Psoas muscle (tissue), 8 donors: Measurements from ENCODE around the gene BCAS1. TPM values are rescaled to one million over a fixed set of nuclear protein-coding genes. Genes with fewer than 3 reads are reported as not detected.

Experiments used
- ATAC-seq, 4 donors: fragments of 200-7000 bp; cut with Tn5 transposase; one replicate each; pipeline ENCODE4 v1.9.1; 2020; ENCODE audit warnings: moderate library complexity in 3 of 4, mild to moderate bottlenecking in 2 of 4
- DNase-seq, 2 donors: peaks; one replicate each; pipeline ENCODE4 v3.0.0-alpha.2; 2020
- H3K27ac ChIP-seq: fragments of 200-600 bp; one replicate; pipeline ENCODE4 v1.8.0; 2022
- H3K27me3 ChIP-seq, 3 donors: fragments of 200-600 bp in 1 of 3; one replicate each; pipeline versions ENCODE4 v1.6.1 to v1.8.0; 2013 to 2022; ENCODE audit warnings: low read length in 2 of 3, mild to moderate bottlenecking in 2 of 3, moderate library complexity in 1 of 3; ENCODE audit not compliant: insufficient read depth in 3 of 3
- H3K36me3 ChIP-seq, 2 donors: fragments of 200-600 bp in 1 of 2; one replicate each; pipeline versions ENCODE4 v1.6.1 to v1.8.0; 2013 to 2022; ENCODE audit warnings: low read depth in 1 of 2, mild to moderate bottlenecking in 1 of 2, moderate library complexity in 1 of 2; ENCODE audit not compliant: insufficient read depth in 1 of 2
- H3K4me1 ChIP-seq: fragments of 200-600 bp; one replicate; pipeline ENCODE4 v1.8.0; 2022
- H3K4me3 ChIP-seq: fragments of 200-600 bp; one replicate; pipeline ENCODE4 v1.8.0; 2022; ENCODE audit warnings: mild to moderate bottlenecking
- H3K9me3 ChIP-seq: fragments of 200-600 bp; one replicate; pipeline ENCODE4 v1.8.0; 2022
- CTCF ChIP-seq: fragments of 200-600 bp; IDR thresholded peaks from one replicate; pipeline ENCODE4 v1.8.0; 2022; ENCODE audit warnings: antibody characterized with exemption
- WGBS, 3 donors: extraction: QIAGEN DNeasy Blood & Tissue Kit; methylation state at CpG; one replicate each; pipeline versions ENCODE4 v1.1.6 to v1.1.7; 2013; 5-methylcytosine and 5-hydroxymethylcytosine counted together
- intact Hi-C, 2 donors: fragments of 100-400 bp; cut with DNase I; formaldehyde crosslinking; loops; one replicate each; pipeline versions ENCODE4 v1.11.0 to v1.14.2; 2022
- polyA plus RNA-seq, 3 donors: library from polyadenylated mRNA; stranded (reverse); fragments of 200-250 nt; gene quantifications; one replicate each; pipeline ENCODE4 v1.2.3, GENCODE V29; 2013
- total RNA-seq, 4 donors: library from RNA; stranded (reverse); fragmentation: NEBNext Ultra II Directional in 2 of 4; extraction: Animal tissue kit (Norgen Biotek cat#: 25700) in 2 of 4; gene quantifications; one replicate each; pipeline versions ENCODE4 v1.2.1 to v1.2.4, GENCODE V29; 2021 to 2023
- donor health status: healthy with polysubstance abuse.
- donor health status: DM: no; HTN: no; CAD: no; lungs with moderate emphysema.
- donor health status: Bipolar disorder and iron deficiency.
- donor health status: healthy.
- donor health status: DM: yes; HTN: yes; CAD: no.
- donor health status: DM: no; HTN: no; CAD: no.
- donor health status: DM: no; HTN: no; CAD: no.
- donor health status: DM: yes; HTN: yes; CAD: no.

Gene BCAS1
- total and polyA plus RNA-seq, 7 donors: 0.01 to 0.26 (median 0.16) TPM; not detected in 2

GRCh38 chr20:54028276-54029011 is 42.0 kb downstream of the BCAS1 start:
- Histone ChIP-seq H3K4me1 (no peaks in the 10 kb centered on the region), H3K27me3 (peaks cover 0 to 6% (median 0%) of the 10 kb centered on the region in 3 donors), H3K9me3 (no peaks in the 10 kb centered on the region), H3K36me3 (no peaks in the 10 kb centered on the region), H3K4me3 (no peak overlapping the region), H3K27ac (no peak overlapping the region)
- 50 to 57% (median 50%) methylated on average over 22 of the region's 22 CpGs for WGBS, 3 donors
- ATAC-seq (no peak), DNase-seq (no peak)
- no peak for TF ChIP-seq CTCF
- intact Hi-C loops: no loop called here

GRCh38 chr20:54027704-54028103 is 42.7 kb downstream of the BCAS1 start:
- 70 to 83% (median 82%) methylated on average over 4 of the region's 4 CpGs for WGBS, 3 donors
- Histone ChIP-seq H3K27ac (no peak overlapping the region), H3K4me1 (no peaks in the 10 kb centered on the region), H3K4me3 (no peak overlapping the region), H3K27me3 (peaks cover 0 to 6% (median 0%) of the 10 kb centered on the region in 3 donors), H3K9me3 (no peaks in the 10 kb centered on the region), H3K36me3 (no peaks in the 10 kb centered on the region)
- no peak for ATAC-seq
- no peak for TF ChIP-seq CTCF
- no peak for DNase-seq
- intact Hi-C loops: no loop called here

GRCh38 chr20:54026295-54027064 is 43.9 kb downstream of the BCAS1 start:
- Histone ChIP-seq H3K4me3 (no peak overlapping the region), H3K9me3 (no peaks in the 10 kb centered on the region), H3K36me3 (no peaks in the 10 kb centered on the region), H3K27me3 (peaks cover 0 to 6% (median 0%) of the 10 kb centered on the region in 3 donors), H3K4me1 (no peaks in the 10 kb centered on the region), H3K27ac (no peak overlapping the region)
- intact Hi-C loops: no loop called here
- ATAC-seq (no peak), DNase-seq (no peak)
- no peak for TF ChIP-seq CTCF
- 70 to 76% (median 75%) methylated on average over 8 of the region's 8 CpGs for WGBS, 3 donors

DNA sequence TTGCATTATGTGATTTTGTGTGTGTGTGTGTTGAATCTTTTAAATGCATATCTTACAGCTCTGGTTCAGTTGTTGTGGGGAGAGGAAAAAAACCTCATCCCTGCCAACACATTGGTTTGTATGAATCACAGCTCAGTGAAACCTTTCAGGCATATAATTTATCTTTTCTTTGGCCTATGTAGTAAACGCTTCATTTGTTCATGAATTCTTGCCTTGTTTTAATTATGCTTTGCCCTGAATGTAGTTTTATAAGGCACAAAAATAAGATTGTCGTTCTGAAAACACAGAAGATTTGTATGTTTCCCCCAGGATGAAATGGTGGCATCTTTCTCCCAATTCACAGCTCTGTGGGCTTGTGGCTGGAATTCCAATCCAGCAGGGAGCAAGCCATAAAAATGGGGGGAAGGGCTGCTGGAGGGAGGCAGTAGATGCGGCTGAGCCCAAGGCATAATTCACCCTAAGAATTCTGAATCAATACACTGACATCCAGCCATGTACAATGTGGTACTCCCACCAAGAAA is 45.1 kb downstream of the BCAS1 start:
- DNase-seq (no peak), ATAC-seq (no peak)
- WGBS, 3 donors: 53 to 59% (median 57%) methylated on average over 3 of the region's 3 CpGs
- no peak for TF ChIP-seq CTCF
- Histone ChIP-seq H3K27ac (no peak overlapping the region), H3K4me1 (no peaks in the 10 kb centered on the region), H3K4me3 (no peak overlapping the region), H3K36me3 (no peaks in the 10 kb centered on the region), H3K9me3 (no peaks in the 10 kb centered on the region), H3K27me3 (peaks cover 0 to 6% (median 0%) of the 10 kb centered on the region in 3 donors)
- intact Hi-C loops: no loop called here
